CD4-positive, alpha-beta T cell treated with Interleukin-1 beta for 1 hour (primary cell): ENCODE measurements around the gene ADCY1.
"Not testable (repeated sequence)": the region's sequence is repeated elsewhere in the genome, so short reads cannot be mapped to it uniquely, and the experiment has no call there.

Experiments
- DNase-seq, 2 donors: peaks; one replicate each; pipeline ENCODE4 v3.0.0-alpha.2; 2020 to 2022

Gene ADCY1

GRCh38 chr7:45573661-45574415 lies at the start of gene ADCY1:
Gene ADCY1 (plus strand): TSS chr7:45574368. CDS start chr7:45574544, 176 bp downstream.
- no peak for DNase-seq

DNA sequence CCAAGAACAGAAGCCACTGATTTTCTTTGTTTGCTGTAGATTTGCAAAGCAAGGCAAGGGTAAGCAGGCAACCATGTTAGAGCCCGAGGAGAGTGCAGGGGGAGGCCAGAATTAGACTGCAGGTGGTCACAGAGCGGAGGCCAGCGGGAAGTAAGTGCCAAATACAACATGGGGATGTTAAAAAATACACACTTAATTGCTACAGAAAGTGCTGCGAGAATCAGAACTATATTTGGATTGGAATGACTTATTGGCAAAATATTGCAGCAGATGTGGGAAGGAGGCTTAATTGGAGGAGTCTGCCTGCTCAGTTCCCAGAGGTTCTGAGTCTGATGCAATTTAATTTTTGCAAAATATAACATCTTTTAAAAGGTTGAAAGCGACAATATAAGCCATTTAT lies 49.7 kb upstream of the ADCY1 start:
- no peak for DNase-seq

DNA sequence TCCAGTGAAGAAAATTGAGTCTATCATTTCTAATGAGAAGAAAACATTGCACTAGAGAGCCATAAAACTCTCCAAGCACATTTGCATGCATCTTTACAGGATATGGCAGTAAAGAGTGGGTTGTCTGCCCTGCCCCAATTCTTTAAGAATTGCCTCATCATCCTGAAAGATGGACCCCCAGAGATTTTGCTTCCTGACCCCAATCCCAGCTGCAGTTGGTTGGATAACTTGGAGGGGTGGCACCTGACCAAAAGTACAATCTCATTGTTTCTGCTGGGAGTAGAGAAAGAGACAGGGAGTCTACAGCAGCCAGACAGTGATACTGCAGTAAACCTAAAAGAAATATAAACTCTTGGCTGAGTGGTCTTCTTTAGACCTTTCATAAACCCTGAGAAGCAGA lies 49.1 kb upstream of the ADCY1 start:
- no peak for DNase-seq

- DNase-seq: no peak
Measured at GRCh38 chr7:45543473-45543872, 30.7 kb upstream of the ADCY1 start.

DNA sequence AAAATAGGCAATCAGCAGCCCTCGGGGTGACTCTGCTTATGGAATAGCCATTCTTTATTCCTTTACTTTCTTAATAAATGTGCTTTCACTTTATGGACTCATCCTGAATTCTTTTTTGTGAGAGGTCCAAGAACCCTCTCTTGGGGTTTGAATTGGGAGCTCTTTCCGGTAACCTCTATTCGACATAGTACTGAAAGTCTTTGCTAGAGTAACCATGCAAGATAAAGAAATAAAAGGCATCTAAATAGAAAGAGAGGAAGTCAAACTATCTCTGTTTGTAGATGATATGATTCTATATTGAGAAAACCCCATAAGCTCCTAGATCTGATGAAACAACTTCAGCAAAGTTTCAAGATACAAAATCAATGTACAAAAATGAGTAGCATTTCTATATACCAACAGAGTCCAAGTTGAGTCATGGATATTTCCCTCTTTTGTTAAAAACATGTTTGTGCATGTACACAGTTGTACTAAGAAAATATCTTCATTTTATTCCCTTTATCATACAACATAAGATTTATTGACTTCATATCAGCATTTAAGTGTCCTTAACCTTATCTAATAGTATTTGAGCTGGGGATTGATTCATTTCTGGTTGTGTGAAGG lies 29.0 kb upstream of the ADCY1 start:
- DNase-seq: not testable (repeated sequence)

DNA sequence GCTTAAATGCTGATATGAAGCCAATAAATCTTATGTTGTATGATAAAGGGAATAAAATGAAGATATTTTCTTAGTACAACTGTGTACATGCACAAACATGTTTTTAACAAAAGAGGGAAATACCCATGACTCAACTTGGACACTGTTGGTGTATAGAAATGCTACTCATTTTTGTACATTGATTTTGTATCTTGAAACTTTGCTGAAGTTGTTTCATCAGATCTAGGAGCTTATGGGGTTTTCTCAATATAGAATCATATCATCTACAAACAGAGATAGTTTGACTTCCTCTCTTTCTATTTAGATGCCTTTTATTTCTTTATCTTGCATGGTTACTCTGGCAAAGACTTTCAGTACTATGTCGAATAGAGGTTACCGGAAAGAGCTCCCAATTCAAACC lies 25.3 kb upstream of the ADCY1 start:
- DNase-seq: not testable (repeated sequence)

GRCh38 chr7:45563401-45563800 lies 10.8 kb upstream of the ADCY1 start:
- DNase-seq: no peak

GRCh38 chr7:45563941-45564461 lies 10.2 kb upstream of the ADCY1 start:
- DNase-seq: no peak

DNA sequence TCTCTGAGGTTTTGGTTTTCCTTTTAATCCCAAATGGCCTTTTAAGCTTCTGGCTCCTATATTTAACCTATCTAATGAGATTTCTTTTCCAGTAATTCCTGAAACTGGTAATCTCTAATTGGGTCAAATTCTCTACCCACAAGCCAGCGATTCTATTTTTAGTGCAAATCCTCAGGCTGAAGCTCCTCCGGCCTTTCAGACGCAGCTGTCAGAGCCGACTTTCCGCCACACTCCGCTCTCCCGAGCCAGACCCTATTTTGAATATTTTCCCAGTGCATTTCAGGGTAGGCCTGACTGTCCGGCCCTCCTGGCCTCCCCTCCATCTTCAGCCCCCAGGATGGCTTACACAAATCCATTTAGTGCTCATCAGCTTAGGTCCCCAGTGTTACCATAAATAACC lies 9.7 kb upstream of the ADCY1 start:
- no peak for DNase-seq

DNA sequence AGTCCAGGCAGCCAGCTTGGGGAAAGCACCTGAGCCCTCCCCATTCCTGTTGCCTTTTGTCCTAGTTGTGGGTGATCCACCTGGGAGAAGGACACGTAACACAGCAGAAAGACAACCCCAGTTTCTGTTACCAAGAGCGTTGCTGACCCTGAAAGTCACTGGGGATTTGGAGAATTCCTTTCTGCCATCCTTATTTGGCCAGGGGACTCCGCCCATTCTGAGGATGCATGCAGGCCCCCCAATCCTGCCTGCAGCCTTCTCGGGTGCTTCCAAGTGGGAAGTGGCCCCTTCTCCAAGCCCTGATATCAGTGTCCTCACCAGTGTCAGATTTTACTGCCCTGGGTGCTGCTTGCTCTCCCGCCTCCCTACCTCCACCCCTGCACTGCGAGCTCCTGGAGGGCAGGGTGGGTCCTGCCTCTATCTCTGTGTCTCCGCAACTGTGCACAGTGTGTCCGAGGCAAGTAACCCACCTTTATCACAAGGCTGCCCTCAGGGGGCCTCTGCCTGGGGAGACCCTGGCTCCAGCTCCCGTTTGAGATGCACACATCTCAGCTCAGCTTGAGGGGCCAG lies 9.2 kb upstream of the ADCY1 start:
- no peak for DNase-seq

DNA sequence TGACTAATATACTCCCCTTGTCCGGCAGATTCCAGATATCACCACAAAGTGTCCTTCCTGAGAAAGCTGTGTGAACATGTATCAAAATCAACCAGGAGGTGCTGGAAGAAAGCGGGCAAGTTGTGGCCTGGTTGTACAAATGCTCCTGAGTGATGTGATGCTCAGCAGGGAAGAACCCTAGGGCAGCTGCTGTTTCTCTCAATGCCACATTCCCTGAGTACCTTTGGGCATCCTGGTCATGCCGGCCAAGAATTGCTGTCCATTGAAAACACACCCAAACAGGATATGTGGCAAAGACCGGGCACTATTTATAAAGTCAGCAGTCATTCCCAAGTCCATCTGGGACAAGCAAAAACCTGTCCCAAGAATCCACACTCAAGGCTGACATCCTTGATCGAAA lies 7.8 kb upstream of the ADCY1 start:
- DNase-seq: no peak

DNA sequence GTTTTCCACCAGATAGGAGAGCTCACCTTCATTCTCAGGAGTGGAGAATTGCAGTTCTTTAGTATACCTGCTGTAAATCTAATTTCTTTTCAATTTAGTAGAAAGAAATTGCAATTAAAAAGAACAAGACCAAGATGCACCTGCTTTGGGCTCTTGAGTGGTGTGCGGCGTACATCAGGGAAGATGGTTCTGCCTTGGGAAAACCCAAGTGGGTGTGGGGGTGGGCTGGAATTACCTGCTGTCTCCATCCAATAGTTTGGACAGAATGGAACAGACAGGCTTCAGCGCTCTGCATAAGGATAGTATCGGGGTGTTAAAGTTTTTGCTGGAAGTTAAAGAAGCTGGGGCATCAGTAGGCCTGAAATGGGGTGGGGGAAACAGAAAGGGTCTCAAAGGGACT lies 7.2 kb upstream of the ADCY1 start:
- no peak for DNase-seq

- no peak for DNase-seq
Measured at GRCh38 chr7:45567713-45568112, 6.5 kb upstream of the ADCY1 start.

DNA sequence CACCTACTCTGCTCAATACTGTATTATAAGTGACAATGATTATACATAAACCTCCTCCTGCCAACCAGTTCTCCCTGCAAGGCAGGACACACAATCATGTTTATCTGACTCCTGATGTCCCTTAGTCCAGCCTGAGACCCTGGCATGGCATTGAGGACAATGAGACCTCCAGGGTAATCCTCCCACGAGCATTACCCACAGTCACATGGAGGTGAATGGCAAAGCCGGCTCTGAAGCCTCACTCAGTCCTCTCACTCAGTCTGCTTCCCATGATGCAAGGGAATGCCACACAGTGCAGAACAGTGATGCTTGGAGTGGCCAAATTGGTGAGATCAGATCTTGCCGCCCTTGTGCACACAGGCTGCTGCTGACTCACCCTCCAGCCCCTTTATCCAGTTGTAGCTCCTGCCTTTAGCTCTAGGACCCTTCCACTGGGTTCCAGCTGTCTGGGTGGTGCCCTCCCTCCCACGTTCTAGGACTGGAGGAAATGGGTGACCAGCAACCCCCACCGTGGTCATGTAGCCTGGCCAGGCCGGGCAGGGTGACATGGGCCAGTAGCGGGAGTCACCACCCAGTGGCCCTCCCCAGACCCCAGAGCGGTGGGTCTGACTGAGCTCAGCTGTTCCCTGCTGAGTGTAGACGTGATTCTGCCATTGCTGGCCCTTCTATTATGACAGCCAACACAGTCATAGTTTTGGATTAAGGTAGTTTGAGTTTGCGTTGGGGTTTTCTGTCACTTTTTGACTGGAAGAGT lies 5.5 kb upstream of the ADCY1 start:
- no peak for DNase-seq

GRCh38 chr7:45569290-45569685 lies 4.9 kb upstream of the ADCY1 start:
- DNase-seq: no peak

DNA sequence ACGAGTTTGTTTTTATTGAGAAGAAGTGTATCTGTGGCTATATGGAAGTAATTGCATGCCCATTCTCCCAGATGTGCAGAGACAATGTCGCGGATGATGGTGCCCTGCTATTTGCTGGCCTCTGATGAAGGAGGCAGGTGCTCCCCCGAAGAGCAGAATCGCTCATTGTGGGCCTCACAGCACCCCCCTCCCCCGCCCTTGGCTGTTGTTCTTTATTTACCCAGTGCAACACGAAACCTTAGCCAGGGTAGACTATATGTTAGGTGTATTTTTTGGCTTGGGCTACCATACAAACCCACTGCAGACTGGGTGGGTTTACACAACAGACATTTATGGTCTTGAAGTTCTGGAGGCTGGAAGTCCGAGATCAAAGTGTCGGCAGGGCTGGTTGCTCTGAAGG lies 3.4 kb upstream of the ADCY1 start:
- no peak for DNase-seq

GRCh38 chr7:45573204-45573603 lies 964 bp upstream of the ADCY1 start:
- DNase-seq: no peak

- DNase-seq: no peak
Measured at GRCh38 chr7:45574416-45574668, 174 bp downstream of the ADCY1 start.

- DNase-seq: no peak
Measured at GRCh38 chr7:45574669-45575500, 717 bp downstream of the ADCY1 start.

DNA sequence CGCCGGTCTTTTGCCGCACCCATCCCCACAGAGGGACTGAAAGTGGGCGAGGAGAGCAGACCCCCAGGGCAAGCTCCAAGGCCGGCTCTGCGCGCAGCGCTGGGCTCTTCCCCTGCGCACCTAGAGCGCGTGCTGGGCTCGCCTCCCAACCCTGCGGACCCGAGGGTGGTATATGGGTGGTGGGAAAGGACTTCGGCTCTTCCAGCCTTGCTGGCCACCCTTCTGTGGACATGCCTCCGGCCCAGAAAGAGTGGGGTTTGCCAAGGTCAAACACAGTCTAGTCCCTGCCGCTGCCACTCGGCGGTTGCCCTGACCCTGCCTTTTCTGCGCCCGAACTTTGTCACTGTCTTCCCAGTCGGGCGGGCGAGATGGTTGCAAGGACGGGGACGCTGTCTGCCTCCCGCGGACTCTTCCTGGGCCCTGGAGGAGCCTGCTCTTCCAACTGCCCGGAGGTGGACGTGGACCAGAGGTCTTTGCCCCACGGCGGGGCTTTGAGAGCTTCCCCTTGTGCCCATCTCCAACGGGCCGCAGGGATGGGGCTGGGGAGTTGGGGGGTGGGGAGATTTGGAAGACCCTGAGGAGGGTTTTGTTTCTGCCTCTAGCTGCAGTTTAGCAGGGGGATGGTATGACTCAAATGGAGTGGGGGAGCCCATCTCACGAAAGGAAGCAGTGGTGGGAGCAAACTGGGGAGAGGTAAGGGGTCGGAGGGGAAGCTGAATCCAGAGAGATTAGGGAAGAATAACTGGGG lies 1.5 kb downstream of the ADCY1 start:
- DNase-seq: no peak

DNA sequence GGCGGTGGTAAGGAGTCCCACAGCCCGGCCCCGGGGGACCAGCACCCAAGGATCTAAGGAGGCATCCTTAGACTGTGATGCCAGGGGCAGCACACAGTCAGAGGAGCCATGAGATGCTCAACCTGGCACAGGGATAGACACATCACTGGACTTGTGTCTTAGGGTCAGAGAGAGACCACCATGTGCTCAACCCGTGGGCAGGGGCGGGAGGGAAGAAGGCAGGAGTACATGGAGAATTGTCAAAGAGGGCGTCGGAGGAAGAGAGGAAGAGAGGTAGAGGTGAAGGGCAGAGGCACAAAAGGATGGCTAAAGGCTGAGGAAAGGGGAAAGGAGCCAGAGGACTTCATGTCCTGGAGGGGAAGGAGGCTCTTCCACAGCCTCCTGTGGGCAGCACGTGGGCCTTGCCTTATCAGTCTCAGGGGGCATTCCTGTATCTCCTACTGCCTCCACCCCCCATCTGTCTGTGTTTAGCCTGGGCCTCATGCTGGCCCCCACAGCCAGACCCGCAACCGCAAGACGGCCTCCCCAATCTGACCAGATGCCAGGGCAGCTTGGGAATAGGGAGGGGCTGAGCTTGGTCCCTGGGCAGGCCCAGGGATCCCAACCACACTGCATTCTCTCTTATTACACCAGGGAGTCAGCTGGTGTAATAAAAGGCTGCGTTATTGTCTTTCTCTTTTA lies 2.2 kb downstream of the ADCY1 start:
- no peak for DNase-seq

- DNase-seq: no peak
Measured at GRCh38 chr7:45578022-45578421, 3.9 kb downstream of the ADCY1 start.
